ENCODE results near the gene TYK2.

The TYK2 gene

DNA sequence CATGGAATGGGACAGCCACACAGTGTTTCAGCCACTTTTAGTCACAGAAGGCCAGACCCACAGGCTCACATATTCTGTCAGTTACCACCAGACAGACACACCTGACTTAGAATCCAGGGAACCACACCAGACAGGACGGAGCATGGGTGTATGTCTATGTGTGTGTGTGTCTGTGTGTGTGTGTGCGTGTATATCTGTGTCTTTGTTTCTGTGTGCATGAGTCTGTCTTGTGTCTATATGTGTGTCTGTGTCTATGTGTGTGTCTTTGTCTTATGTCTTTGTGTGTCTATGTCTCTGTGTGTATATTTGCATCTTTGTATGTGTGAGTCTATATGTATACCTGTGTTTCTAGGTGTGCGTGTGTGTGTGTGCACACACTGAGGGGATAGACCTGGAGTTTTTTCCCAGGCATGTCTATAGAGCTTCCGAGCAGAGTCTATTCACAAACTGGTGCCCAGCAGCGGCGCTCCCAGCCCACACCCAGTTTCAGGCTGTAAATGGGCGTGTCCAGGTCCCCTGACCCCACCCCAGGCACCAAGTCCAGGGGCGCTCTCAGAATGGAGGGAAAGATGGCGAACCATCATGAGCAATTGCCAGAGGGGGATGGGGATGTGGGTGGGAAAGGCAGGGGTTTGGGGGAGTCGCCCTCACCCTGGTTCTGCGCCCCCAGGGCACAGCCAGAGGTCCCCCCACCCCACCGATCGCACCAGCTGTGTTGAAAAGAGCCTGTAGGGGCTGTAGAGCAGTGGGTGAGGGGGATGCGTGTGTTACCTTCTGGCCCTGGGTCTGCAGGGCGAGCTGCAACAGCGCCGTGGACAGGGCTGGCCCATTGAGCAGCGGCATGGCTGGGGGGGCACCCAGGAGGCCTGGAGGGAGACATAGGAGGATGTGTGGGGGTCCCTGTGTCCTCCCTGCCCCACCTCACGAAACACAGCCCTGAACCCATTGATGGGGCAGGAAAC, 58.2 kb downstream of the TYK2 start (continued):
- TF ChIP-seq, protein P1, sequence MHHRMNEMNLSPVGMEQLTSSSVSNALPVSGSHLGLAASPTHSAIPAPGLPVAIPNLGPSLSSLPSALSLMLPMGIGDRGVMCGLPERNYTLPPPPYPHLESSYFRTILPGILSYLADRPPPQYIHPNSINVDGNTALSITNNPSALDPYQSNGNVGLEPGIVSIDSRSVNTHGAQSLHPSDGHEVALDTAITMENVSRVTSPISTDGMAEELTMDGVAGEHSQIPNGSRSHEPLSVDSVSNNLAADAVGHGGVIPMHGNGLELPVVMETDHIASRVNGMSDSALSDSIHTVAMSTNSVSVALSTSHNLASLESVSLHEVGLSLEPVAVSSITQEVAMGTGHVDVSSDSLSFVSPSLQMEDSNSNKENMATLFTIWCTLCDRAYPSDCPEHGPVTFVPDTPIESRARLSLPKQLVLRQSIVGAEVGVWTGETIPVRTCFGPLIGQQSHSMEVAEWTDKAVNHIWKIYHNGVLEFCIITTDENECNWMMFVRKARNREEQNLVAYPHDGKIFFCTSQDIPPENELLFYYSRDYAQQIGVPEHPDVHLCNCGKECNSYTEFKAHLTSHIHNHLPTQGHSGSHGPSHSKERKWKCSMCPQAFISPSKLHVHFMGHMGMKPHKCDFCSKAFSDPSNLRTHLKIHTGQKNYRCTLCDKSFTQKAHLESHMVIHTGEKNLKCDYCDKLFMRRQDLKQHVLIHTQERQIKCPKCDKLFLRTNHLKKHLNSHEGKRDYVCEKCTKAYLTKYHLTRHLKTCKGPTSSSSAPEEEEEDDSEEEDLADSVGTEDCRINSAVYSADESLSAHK (tag by site-specific recombination; IDR thresholded peaks at IDR 0.05): no peak
- no peak for TF ChIP-seq GLIS1 (tag by site-specific recombination; IDR thresholded peaks at IDR 0.05)

DNA sequence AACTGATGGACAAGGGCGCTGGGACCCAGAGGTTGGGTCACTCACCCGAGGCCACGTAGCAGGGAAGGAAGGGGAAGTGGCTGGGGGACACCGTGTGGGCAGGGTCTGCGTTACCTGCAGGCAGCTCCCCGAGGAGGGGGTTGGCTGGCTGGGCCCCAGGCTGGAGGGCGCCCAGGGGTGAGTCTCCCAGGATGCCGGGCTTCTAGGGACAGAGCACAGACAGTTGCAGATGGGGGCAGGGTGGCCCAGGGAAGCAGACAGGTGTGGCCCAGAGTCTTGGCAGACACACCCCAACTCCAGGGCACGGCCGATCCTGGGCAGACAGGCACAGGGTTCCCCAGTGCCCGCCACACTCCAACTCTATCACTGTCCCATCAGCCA, 59.0 kb downstream of the TYK2 start:
- Histone ChIP-seq H3K4me3 (ENCODE audit: low read depth, low read length) (no peak overlapping the region), H3K9me3 (ENCODE audit: control insufficient read depth, insufficient read depth, low read depth, low read length) (no peaks in the 10 kb centered on the region), H3K36me3 (ENCODE audit: control insufficient read depth in 2 of 2, insufficient read depth in 1 of 2, low read length in 2 of 2) (peaks cover 38 to 95% of the 10 kb centered on the region in 2 experiments; a peak in 2 of 3 replicates), H3K4me1 (ENCODE audit: control insufficient read depth, insufficient read depth, low read length) (no peaks in the 10 kb centered on the region; the same call in 1 of the 2 replicates), H3K27ac (ENCODE audit: extremely low read depth, low read depth, low read length) (no peak overlapping the region)
- POLR2A ChIA-PET: interaction anchor here (1.8 kb wide), 1 partner anchor 12 kb away, joined by 5 read pairs; the partner anchor contains the start of gene RAVER1
- TF ChIP-seq SCRT2 (tag by site-specific recombination; IDR thresholded peaks at IDR 0.05): no peak
- TF ChIP-seq ZBTB11 (tag by site-specific recombination; conservative IDR thresholded peaks at IDR 0.05; ENCODE audit: low read depth): no peak
- no peak for TF ChIP-seq ZNF585B (tag by site-specific recombination; IDR thresholded peaks at IDR 0.05)
- TF ChIP-seq ZSCAN16 (tag by site-specific recombination; IDR thresholded peaks at IDR 0.05): no peak
- no peak for TF ChIP-seq ZNF155 (tag by site-specific recombination; IDR thresholded peaks at IDR 0.05)
- no peak for TF ChIP-seq OVOL3 (tag by site-specific recombination; IDR thresholded peaks at IDR 0.05)
- no peak for TF ChIP-seq ZBTB44 (tag by site-specific recombination; IDR thresholded peaks at IDR 0.05)
- no peak for TF ChIP-seq MZF1 (tag by site-specific recombination; IDR thresholded peaks at IDR 0.05; ENCODE audit: borderline replicate concordance)
- CTCF ChIA-PET: interaction anchor here (1.0 kb wide), 1 partner anchor 30 kb away, joined by 5 read pairs; no protein-coding TSS in a partner anchor

- ChIA-PET CTCF (interaction anchor here (1.0 kb wide), 1 partner anchor 29 kb away, joined by 5 read pairs; no protein-coding TSS in a partner anchor), POLR2A (interaction anchor here (1.0 to 1.8 kb wide), 3 partner anchors 9 to 41 kb away, joined by 3 to 6 read pairs (median 5); partner anchors contain the start of gene RAVER1)
- Histone ChIP-seq H3K36me3 (ENCODE audit: control insufficient read depth in 2 of 2, insufficient read depth in 1 of 2, low read length in 2 of 2) (peaks cover 32 to 90% of the 10 kb centered on the region in 2 experiments; a peak in 2 of 3 replicates), H3K4me1 (ENCODE audit: control insufficient read depth, insufficient read depth, low read length) (peaks cover 3% of the 10 kb centered on the region; the same call in 1 of the 2 replicates), H3K4me3 (ENCODE audit: low read depth, low read length) (no peak overlapping the region), H3K27ac (ENCODE audit: extremely low read depth, low read depth, low read length) (no peak overlapping the region), H3K9me3 (ENCODE audit: control insufficient read depth, insufficient read depth, low read depth, low read length) (no peaks in the 10 kb centered on the region)
- TF ChIP-seq SCRT1 (tag by site-specific recombination; IDR thresholded peaks at IDR 0.05; ENCODE audit: borderline replicate concordance) (no peak), ZNF776 (tag by site-specific recombination; IDR thresholded peaks at IDR 0.05; ENCODE audit: borderline replicate concordance) (no peak), ZNF596 (tag by site-specific recombination; IDR thresholded peaks at IDR 0.05) (no peak), ZNF544 (tag by site-specific recombination; IDR thresholded peaks at IDR 0.05) (no peak), GLIS2 (tag by site-specific recombination; IDR thresholded peaks at IDR 0.05) (peak; percentile 65), TCF7L2 (IDR thresholded peaks at IDR 0.05; ENCODE audit: borderline replicate concordance, low read depth, low read length) (no peak), GLIS1 (tag by site-specific recombination; IDR thresholded peaks at IDR 0.05) (peak; percentile 51; the same call in 1 of the 2 replicates), REST (tag by site-specific recombination; IDR thresholded peaks at IDR 0.05) (no peak), KLF10 (tag by site-specific recombination; IDR thresholded peaks at IDR 0.05) (no peak)
Measured at GRCh38 chr19:10320602-10321416, 59.6 kb downstream of the TYK2 start.

All from HEK293 (cell line).